Esophagus squamous epithelium (tissue), 5 donors: ENCODE measurements around the gene HELB. TPM values are rescaled to one million over a fixed set of nuclear protein-coding genes. Genes with fewer than 3 reads are reported as not detected.

ENCODE experiments used
- DNase-seq: peaks from one replicate; lab custom pipeline; 2025; lab: John Stamatoyannopoulos, UW
- H3K27ac ChIP-seq, 4 donors: fragments of 200-600 bp; sonication (generic); one replicate each; pipeline ENCODE4 v1.5.1; 2016 to 2019; ENCODE audit warnings: mild to moderate bottlenecking in 1 of 4
- H3K27me3 ChIP-seq, 4 donors: fragments of 200-600 bp; sonication (generic); 1 replicate in 3 of 4; 2 replicates in 1 of 4; pipeline versions ENCODE4 v1.5.1 to v1.6.0; 2017 to 2021; ENCODE audit warnings: antibody characterized with exemption in 1 of 4
- H3K36me3 ChIP-seq, 3 donors: fragments of 200-600 bp; sonication (generic); one replicate each; pipeline ENCODE4 v1.5.1; 2016 to 2019
- H3K4me1 ChIP-seq, 3 donors: fragments of 200-600 bp; sonication (generic); one replicate each; pipeline ENCODE4 v1.5.1; 2017 to 2019
- H3K4me3 ChIP-seq, 4 donors: fragments of 200-600 bp; sonication (generic); 1 replicate in 3 of 4; 2 replicates in 1 of 4; pipeline ENCODE4 v1.5.1; 2016 to 2019; ENCODE audit warnings: mild to moderate bottlenecking in 2 of 4, moderate library complexity in 1 of 4
- H3K9me3 ChIP-seq, 3 donors: fragments of 200-600 bp; sonication (generic); one replicate each; pipeline ENCODE4 v1.5.1; 2016 to 2019
- POLR2A ChIP-seq, 4 donors: fragments of 450-650 bp; IDR thresholded peaks; one replicate each; pipeline ENCODE4 v1.6.1; 2017; ENCODE audit warnings: antibody characterized with exemption in 4 of 4, mild to moderate bottlenecking in 4 of 4, moderate library complexity in 3 of 4
- WGBS, 2 donors: methylation state at CpG; one replicate each; pipeline ENCODE4 v1.1.5; 2018; 5-methylcytosine and 5-hydroxymethylcytosine counted together
- intact Hi-C: fragments of 100-400 bp; cut with DNase I; formaldehyde crosslinking; loops from one replicate; pipeline ENCODE4 v1.15.0; 2022
- total RNA-seq, 4 donors: library from RNA; depleted of rRNA; stranded (reverse); fragments of >200 nt; gene quantifications; one replicate each; pipeline ENCODE4 v1.1.0, GENCODE V29; 2016
- TF ChIP-seq, protein P1 (sequence below), 6 experiments: fragments of 450-650 bp in 4 of 6; fragments of 200-600 bp in 2 of 6; sonication (generic) in 2 of 6; IDR thresholded peaks; one replicate each; pipeline ENCODE4 v1.5.1; 2016 to 2019; ENCODE audit warnings: antibody characterized with exemption in 6 of 6, mild to moderate bottlenecking in 4 of 6, moderate library complexity in 4 of 6
- donor health status: DM: yes; HTN: yes; CAD: no.

HELB gene
- total RNA-seq, result 1 to 10 TPM in 3 of 4 donors, under 1 TPM in 1; 0.76 to 5.3 (median 1.8) TPM

DNA sequence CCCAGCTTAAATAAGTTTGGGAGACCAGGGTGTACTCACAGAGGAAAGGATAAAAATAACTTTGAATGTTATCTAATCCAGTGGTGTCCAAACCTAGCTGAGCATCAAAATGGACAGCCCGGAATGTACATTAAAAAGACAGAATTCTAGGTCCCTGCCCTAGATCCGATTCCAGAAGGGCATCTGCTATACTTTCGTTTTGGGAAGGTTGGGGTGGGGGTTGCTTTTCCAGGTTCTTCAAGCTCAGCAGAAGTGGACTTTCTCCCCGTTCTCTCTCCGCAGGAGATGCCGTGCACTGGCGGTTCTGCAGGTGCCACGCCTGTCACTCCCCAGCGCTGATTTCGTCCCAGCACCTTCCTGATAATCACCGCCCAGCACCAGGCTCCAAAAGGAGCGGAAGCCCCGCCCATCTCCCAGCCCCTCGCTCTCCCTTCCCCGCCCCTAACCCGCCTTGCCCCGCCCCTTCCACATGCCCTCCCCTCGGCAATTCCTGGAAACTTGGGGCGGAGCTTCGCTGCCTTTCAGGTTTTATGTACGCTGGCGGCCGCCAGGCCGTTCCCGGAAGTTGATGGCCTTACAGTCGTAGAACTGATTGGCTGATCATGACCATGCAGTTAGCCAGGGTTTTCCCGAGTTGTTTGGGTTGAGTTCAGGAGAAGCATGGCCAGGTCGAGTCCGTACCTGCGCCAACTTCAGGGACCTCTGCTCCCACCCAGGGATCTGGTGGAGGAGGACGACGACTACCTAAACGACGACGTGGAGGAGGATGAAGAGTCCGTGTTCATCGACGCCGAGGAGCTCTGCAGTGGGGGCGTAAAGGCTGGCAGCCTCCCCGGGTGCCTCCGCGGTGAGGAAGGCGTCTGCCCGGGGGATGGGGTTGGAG lies at the start of gene HELB:
Gene HELB, plus strand, starts transcription at position 550 of the 883 bp plus-strand sequence. Its CDS starts 111 bp downstream, at position 661.
- Histone ChIP-seq H3K27ac (peak within 1 kb of the TSS; percentile 70 to 89 (median 88)), H3K4me1 (peaks cover 0 to 39% (median 8%) of the 10 kb centered on the region in 3 donors), H3K36me3 (peaks cover 0 to 12% (median 0%) of the 10 kb centered on the region in 3 donors), H3K9me3 (no peaks in the 10 kb centered on the region), H3K27me3 (peaks cover 0 to 5% (median 0%) of the 10 kb centered on the region in 4 donors), H3K4me3 (peak within 1 kb of the TSS; percentile 46 to 81 (median 77))
- intact Hi-C loops, result no loop called here
- WGBS, 2 donors, result 0 to 1% methylated on average over 11 to 26 of the region's 45 CpGs
- peak; percentile 88 for DNase-seq
- TF ChIP-seq, protein P1, sequence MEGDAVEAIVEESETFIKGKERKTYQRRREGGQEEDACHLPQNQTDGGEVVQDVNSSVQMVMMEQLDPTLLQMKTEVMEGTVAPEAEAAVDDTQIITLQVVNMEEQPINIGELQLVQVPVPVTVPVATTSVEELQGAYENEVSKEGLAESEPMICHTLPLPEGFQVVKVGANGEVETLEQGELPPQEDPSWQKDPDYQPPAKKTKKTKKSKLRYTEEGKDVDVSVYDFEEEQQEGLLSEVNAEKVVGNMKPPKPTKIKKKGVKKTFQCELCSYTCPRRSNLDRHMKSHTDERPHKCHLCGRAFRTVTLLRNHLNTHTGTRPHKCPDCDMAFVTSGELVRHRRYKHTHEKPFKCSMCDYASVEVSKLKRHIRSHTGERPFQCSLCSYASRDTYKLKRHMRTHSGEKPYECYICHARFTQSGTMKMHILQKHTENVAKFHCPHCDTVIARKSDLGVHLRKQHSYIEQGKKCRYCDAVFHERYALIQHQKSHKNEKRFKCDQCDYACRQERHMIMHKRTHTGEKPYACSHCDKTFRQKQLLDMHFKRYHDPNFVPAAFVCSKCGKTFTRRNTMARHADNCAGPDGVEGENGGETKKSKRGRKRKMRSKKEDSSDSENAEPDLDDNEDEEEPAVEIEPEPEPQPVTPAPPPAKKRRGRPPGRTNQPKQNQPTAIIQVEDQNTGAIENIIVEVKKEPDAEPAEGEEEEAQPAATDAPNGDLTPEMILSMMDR (IDR thresholded peaks at IDR 0.05), result peak in 1 of 6 experiments; percentile 3
- TF ChIP-seq POLR2A (IDR thresholded peaks at IDR 0.05), result peak in 1 of 4 donors; percentile 67

DNA sequence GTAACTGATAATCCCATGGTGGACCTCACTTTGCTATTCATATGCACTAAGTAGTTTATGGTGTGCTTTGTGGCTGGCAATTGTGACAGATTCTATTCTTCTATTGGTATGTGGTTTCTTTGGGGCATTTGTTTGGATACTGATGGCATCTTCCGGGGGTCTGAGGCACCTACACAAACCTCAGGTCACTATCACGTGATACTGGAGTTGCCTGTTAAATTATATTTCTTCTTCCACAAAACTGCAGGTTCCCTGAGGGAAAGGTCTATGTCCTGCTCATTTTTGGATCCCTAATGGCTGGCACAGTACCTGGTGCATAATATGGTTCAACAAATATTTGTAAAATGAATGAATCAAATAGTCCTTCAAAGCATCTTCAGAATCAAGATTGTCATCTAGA lies 49.5 kb upstream of the HELB start:
- Histone ChIP-seq H3K27ac (no peak overlapping the region), H3K9me3 (no peaks in the 10 kb centered on the region), H3K27me3 (no peaks in the 10 kb centered on the region), H3K4me3 (no peak overlapping the region), H3K36me3 (peaks cover 0 to 24% (median 0%) of the 10 kb centered on the region in 3 donors), H3K4me1 (no peaks in the 10 kb centered on the region)
- intact Hi-C loops, result no loop called here
- TF ChIP-seq, protein P1 (IDR thresholded peaks at IDR 0.05), result no peak
- TF ChIP-seq POLR2A (IDR thresholded peaks at IDR 0.05), result no peak
- 84 to 89% methylated on average over 2 of the region's 2 CpGs for WGBS, 2 donors
- DNase-seq, result no peak

DNA sequence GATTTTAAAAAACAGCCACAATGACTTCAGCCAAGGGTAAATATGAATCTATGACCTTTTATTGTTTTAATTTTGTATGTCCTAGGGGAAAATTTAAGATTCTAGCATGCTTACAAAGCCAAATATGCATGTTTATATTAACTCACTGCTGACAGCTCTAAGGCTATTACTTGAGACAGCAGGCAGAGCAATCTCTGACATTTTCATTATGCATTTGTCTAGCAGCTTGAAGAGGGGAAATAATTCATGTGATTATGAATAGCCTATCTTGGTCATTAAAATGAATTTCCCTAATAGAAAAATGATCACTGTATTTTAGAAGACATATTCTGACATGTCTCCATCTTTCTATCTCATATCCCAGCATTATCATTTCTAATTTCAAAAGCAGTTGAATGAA lies 46.6 kb upstream of the HELB start:
- H3K27ac ChIP-seq, result no peak overlapping the region
- H3K4me1 ChIP-seq, result no peaks in the 10 kb centered on the region
- H3K36me3 ChIP-seq, result no peaks in the 10 kb centered on the region
- intact Hi-C loops, result no loop called here
- no peak for DNase-seq
- H3K27me3 ChIP-seq, result no peaks in the 10 kb centered on the region
- H3K9me3 ChIP-seq, result no peaks in the 10 kb centered on the region
- no peak for TF ChIP-seq POLR2A (IDR thresholded peaks at IDR 0.05)
- TF ChIP-seq, protein P1 (IDR thresholded peaks at IDR 0.05), result no peak
- H3K4me3 ChIP-seq, result no peak overlapping the region

DNA sequence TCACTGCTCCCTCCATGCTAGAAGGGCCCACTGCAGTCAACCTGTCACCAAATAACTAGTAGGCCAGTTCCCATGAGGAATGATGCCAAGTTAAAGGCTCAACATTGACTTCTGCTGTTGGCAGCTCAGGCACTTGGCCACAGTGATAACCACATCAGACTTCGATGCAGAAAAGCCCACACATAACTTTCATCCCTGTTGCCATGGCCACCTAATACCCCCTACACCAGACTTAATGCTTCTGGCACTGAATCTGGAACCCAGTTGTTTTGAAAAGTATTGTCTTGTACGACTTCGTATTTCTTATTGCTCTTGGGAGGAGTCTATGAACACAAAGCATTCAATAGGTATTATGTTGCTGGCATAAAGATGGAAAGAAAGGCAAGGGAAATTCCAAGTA lies 44.3 kb upstream of the HELB start:
- intact Hi-C loops, result no loop called here
- Histone ChIP-seq H3K9me3 (no peaks in the 10 kb centered on the region), H3K4me3 (no peak overlapping the region), H3K4me1 (no peaks in the 10 kb centered on the region), H3K27ac (no peak overlapping the region), H3K36me3 (no peaks in the 10 kb centered on the region), H3K27me3 (no peaks in the 10 kb centered on the region)
- 43 to 44% methylated on average over 3 of the region's 3 CpGs for WGBS, 2 donors
- TF ChIP-seq, protein P1 (IDR thresholded peaks at IDR 0.05), result no peak
- no peak for TF ChIP-seq POLR2A (IDR thresholded peaks at IDR 0.05)
- DNase-seq, result no peak

DNA sequence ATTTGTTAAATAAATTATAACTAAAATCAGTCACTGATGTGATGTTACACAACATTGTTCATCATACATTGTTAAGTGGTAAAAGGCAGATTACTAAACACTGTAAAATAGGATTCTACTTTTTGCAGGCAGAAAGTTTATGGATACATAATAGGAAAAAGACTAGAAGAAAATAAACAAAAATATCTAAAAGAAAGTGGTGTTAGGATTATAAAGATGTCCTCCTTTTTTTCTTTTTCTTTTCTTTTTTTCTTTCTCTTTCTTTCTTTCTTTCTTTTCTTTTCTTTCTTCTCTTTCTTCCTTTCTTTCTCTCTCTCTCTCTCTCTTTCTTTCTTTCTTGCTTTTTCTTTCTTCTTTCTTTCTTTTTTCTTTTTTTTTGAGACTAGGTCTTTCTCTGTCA lies 39.6 kb upstream of the HELB start:
- H3K27me3 ChIP-seq, result no peaks in the 10 kb centered on the region
- no peak for DNase-seq
- H3K4me1 ChIP-seq, result no peaks in the 10 kb centered on the region
- no peaks in the 10 kb centered on the region for H3K9me3 ChIP-seq
- intact Hi-C loops, result no loop called here
- no peaks in the 10 kb centered on the region for H3K36me3 ChIP-seq
- H3K27ac ChIP-seq, result no peak overlapping the region
- no peak for TF ChIP-seq POLR2A (IDR thresholded peaks at IDR 0.05)
- TF ChIP-seq, protein P1 (IDR thresholded peaks at IDR 0.05), result no peak
- no peak overlapping the region for H3K4me3 ChIP-seq
